HTR-8/SVneo (cell line): ENCODE measurements around the gene CCDC91.
A peak's percentile ranks its signal among the peaks of the same experiment; 100 is the strongest.

ENCODE experiments used
- DNase-seq: peaks from one replicate; pipeline ENCODE4 v3.0.0; 2011; ENCODE audit warnings: low spot score, mixed read lengths; ENCODE audit not compliant: insufficient read length
- FAIRE-seq: peaks from 2 replicates; lab custom pipeline; 2011; peaks lifted over from hg19 to GRCh38; lab: Jason Lieb, UNC

CCDC91 gene

DNA sequence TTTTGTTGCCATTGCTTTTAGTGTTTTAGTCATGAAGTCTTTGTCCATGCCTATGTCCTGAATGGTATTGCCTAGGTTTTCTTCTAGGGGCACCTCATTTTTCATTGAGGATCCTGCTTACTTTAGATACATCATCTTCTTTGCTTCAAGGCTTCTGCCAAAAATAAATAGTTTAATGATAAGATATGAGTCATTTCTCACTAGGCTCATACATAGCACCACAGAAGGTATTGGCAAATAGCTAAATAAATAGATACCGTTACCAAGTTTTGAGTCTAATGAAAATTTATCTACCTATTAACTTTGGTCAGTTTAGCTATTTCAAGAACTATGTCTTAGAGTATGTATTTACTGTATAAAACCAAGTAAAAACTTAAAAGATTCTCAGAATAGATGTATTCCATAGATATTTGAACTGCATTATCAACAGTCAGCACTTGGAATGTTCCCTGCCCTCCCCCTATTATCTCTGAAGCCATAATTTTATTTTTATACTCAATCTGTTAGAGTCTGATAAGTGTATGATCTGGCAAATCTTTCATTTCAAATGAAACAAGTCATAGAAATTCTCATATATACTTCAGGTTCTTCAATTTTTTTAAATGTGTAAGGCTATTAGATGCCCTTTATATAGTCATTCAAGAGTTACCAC lies 310.2 kb downstream of the CCDC91 start:
- DNase-seq (no peak), FAIRE-seq (no peak)

DNA sequence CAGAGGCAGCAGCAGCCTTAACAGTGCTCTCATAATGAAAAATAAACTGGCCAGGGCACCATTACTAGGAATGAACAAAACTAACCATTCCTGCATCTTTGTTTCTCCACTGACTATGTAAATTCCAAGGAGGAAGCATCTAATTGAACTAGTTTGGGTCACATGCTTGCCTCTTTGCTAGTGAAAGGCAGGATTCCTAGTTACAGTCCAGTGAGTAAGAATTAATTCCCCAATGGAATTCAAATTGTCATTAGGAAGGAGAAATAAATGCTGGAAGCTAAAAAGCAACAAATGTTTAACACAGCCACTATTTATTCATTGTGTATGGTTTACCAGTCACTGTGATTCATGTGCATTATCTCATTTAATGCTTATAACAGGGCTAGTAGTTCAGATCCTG lies 316.0 kb downstream of the CCDC91 start:
- peak; percentile 42 for FAIRE-seq
- DNase-seq = no peak

DNA sequence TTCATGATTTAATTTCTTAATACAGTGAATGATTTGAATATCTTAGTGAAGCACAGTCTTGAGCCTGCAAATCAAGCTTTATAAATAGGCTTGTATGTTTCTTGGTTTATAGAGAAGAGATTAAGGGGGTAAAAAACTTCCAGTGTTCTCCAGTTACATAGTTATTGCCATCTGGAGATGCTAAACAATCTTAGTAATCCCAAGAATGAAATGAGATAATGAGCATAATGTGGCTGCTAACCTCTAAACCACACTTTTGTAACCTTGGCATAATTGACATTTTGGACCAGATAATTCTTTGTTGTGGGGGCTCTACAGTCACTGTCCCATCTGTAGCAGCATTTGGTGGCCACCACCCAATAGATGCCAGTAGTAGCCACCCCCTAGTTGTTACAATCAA lies 316.8 kb downstream of the CCDC91 start:
- FAIRE-seq (no peak), DNase-seq (peak; percentile 5)

DNA sequence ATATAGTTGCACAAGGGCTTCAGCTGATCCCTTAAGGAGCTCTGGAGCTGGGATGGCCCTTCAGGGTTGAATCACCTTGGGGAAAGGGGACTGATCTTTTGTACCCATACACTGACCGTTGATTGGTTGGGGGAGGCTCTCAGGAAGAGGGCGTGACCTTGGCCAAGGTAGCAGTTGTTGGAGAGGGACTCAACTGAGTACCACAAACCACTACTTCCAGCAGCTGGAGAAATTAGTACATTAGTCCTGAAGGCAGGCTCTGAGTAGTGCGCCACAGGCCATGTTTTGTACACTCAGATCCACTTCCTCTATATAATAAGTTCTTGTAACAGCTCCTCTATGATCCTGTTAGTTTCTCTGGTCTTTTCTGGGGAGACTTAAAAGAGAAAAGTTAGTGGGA lies 317.6 kb downstream of the CCDC91 start:
- FAIRE-seq = no peak
- no peak for DNase-seq

DNA sequence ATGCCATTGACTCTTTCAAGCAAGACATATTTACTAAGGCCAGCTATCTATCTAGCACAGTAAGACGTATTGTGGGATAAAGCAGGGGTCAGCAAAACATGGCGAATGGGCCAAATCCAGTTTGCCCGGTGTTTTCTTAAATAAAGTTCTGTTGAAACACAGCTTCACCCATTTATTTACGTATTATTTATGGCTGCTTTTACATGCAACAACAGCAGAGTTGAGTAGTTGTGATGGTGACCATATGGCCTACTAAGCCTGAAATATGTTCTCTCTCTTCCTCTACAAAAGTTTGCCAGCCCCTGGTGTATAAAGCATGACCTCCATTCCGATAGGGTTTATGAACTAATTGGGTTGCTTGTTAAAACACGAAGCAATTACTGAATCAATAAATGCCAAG lies 322.1 kb downstream of the CCDC91 start:
- FAIRE-seq (no peak), DNase-seq (no peak)

DNA sequence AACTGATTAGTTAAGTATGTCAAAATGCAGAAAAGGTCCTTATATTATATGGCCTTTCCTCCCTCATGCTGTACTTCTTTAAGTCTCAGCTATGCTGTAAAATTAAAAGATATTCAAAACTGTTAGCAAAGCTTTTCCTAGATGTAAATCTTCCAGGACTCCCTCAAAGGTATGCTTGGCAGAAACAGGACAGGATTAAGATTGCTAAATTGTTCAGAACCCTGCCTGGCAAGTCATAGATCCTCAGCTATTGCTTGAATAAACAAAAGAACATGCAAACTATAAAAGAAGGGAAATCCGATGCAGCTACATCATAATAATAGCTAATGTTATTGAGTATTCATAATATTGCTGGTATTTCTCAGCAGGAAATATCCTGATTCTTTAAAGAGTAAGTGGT lies 322.6 kb downstream of the CCDC91 start:
- DNase-seq (no peak), FAIRE-seq (no peak)

DNA sequence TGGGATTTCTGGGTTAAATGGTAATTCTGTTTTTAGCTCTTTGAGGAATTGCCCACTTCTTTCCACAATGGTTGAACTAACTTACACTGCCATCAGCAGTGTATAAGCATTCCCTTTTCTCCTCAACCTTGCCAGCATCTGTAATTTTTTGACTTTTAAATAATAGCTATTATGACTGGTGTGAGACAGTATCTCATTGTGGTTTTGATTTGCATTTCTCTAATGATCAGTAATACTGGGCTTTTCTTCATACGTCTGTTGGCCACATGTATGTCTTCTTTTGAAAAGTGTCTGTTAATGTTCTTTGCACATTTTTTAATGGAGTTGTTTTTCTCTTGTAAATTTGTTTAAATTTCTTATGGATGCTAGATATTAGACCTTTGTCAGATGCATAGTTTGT lies 323.7 kb downstream of the CCDC91 start:
- FAIRE-seq (peak; percentile 52), DNase-seq (no peak)

DNA sequence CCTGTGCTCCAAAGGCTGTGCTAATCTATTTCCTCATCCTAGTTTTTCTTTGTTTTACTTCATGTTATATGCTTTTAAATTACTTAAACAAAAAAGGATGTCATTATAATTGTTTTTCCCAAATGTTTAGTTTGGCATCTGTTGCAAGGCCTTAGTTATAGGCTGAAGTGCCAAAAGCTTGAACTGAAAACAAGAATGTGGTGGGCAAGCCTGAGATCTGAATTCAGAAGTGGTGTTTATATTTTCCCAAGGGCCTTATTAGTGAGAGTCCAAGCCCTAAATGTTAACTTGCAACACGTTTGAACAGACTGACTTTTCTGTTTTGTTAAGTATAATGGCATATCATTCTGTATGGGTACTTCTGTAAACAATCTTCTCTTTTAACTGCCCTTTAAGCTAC lies 326.8 kb downstream of the CCDC91 start:
- no peak for DNase-seq

DNA sequence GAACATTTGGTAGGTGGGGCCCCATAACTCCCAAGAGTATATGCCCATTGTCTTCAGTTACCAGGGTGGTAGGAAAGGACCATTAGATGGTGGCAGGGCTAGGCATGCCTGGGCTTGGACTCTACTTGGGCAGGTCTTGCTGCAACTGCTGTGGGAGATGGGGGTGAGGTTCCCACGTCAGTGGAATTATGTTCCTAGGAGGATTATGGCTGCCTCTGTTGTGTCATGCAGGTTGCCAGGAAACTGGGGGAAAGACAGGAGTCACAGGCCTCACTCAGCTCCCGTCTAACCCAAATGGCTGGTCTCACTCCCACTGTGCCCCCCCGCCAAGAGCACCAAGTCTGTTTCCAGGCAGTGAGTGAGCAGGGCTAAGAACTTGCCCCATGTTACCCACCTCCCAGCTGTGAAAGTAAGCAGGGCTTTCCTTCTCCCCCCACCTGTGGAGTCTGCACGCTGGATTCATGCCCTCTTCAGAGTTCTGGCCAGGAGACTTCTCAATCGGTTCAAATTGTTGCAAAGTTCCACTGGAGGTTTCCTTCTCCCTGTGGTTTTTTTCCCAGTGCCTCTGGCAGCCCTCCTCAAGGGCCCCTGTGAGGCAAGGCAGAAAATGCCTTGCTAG lies 337.5 kb downstream of the CCDC91 start:
- no peak for DNase-seq
- FAIRE-seq = no peak

More for the DNA sequence above, 326.8 kb downstream of the CCDC91 start:
- FAIRE-seq = no peak

DNA sequence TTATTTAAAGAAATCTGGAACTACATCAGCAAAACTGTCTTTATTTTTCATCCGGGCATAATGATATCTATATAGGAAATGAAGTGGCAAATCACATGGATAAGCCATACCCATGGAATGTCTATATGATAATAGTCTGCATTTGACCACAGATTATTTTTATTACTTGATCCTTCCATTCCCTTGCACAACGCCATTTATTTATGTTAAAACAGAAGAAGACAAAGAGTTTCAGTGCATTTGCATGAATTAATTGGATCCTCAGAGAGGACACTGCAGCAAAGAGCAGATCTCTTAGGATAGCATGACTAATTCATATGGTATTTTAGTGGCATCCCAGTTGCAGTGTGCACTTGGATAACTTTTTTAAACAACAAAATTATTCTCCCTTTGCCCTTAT lies 345.0 kb downstream of the CCDC91 start:
- FAIRE-seq (no peak), DNase-seq (peak; percentile 33)

DNA sequence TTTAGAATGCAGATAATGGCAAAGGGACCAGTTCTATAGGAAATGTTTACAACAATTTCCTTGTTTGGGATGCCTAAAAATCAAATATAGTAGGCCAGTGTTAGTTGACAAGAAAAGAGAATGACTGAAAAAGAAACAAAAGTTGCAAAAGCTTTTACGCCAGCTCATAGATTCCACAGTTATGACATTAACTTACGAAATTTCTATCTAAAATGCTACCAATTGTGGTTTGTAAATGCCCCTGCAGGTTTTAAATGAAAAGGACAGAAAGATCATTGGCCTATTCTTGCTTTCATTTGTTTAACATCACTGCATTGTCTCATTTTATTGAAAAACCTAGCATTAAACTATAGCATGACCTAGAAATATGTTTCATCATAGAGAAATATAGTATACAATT lies 345.8 kb downstream of the CCDC91 start:
- FAIRE-seq (no peak), DNase-seq (no peak)

DNA sequence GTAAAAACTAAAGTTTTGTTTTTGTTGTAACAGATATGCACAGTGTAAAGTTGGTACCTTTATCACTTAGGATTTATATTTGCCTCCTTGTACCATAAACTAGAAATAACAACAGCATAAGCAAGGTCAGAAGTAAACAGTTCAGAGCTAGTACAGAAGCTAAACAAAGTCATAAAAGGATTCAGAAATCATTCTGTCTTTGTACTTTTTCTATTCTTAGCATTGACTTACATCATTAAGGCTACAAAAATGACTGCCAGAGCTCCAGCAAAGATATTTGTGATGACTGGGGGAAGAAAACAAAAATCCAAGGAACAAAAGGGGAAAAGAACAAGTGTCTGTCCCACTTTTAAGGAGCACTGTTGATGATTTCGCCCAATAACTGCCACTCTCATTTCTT lies 347.2 kb downstream of the CCDC91 start:
- FAIRE-seq (no peak), DNase-seq (no peak)

DNA sequence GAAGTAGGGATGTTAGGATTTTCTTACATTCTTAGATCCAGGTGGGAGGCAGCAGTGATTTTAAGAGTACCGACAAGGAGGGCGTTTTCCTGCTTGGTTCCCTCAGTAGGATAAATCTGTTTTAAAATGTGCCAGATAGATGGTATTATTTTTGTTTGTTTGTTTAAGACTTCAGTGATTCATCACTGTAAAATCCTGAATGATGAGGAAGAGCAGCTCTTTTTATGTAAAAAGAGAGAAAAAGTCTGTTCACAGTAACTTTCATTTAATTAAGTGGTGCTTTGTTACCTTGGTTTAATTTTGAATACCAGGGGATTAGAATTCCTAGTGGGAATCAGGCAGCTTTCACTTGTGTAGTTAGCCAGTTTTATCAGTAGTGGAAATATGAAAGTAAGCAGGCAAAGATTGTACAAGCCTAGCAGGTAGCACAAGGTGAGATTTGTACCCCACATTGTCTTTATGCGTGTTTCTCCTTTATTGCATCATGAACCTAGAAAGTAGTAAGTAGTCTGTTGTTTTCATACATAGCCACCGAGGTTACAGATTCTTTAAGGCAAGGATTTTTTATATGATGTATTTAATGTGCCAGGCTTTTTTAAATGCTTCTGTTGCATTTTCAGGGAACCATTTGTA lies 349.6 kb downstream of the CCDC91 start:
- no peak for FAIRE-seq

DNA sequence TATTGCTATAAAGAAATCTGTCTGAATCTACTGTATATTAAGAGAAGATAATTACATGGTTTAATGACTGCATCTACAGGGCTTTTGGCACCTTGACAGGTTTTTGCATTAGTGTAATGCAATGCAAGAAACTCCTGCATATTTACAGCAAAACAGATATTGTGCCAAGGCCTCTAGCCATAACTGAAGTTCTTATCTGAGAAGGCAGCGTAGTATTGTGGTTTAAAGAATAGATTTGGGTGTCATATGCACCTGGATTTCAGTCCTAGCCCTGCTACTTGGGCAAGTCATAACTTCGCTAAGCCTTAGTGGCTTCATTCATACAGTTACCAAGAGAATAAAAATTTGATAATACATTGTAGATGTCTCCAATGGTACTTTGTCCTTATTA lies 350.1 kb downstream of the CCDC91 start:
- DNase-seq = no peak
- FAIRE-seq = no peak

More for the DNA sequence above, 349.6 kb downstream of the CCDC91 start:
- no peak for DNase-seq

DNA sequence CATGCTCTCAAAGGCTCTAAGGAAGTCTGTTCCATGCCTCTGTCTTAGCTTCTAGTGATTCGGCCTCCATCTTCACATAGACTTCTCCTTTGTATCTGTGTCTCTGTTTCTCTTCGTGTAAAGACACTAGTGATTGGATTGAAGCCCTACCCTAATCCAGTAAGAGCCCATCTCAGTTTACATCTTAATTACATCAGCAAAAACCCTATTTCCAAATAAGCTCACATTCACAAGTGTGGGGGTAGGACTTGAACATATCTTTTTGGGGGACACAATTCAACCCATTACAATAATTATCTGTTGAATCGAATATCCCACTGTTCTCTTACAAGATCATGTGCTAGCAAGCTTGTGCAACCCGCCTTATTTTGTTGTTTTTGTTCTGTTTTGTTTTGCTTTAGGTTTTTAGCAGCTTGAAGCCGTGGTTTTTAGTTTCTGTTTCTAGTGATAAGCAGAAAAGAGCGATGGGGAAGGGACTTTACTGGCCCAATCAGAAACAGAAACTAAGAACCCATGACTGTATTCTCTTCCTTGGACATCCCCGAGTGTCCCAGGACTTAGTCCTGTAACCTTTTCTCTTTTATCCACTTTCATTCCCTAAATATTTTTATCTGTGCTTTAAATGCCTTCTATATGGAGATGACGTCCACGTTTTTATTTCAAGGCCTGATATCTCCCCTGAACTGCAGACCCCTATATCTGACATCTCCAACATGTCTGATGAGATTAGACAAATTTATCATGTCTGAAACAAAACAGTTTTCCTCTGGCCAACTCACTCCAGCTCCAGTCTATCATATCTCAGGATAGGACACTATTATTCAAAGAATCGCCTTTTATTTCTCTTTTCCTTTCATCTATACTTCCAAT lies 353.0 kb downstream of the CCDC91 start:
- no peak for FAIRE-seq

DNA sequence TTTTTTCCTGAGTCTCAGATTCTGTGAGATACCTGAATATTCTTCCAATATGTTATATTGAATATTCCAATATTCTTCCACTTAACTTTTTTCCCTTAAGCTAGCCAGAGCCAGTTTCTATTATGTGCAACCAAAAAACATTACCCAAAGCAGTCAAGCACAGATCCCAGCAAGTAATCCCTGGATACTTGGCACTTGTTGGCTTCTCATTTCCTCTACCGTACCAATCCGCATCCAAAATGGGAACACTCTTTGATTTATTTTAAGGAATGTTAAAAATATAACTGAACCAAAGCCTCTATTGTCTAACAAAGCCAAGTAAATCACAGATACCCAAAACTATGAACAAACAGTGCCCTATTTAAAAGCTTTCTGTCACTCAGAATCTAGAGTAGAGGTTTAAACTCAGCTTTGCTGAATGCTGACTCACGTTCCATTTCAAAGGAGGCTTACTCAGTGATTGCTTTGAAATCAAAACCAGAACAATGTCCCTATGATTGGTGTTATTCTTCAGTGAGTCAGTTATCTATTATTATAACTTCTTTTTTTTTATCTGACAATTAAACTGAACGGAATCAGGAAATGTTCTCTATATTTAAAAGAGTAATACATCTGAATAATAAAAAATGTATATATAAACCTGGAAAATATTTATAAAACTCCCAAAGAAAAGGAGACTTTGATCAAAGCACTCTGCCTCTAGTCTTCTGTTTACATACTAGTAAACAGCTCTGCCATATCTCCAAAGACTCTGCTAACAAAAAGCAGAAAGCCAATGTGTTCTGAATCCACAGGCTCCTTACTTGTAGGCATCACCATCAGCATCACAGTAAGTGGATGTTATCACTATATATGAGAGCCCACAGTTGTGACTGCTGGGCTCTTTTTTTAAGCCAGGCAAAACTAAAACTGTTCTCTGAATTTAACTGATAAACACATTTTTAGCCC lies 360.8 kb downstream of the CCDC91 start:
- DNase-seq = no peak
- FAIRE-seq = no peak

More for the DNA sequence above, 353.0 kb downstream of the CCDC91 start:
- DNase-seq = no peak

DNA sequence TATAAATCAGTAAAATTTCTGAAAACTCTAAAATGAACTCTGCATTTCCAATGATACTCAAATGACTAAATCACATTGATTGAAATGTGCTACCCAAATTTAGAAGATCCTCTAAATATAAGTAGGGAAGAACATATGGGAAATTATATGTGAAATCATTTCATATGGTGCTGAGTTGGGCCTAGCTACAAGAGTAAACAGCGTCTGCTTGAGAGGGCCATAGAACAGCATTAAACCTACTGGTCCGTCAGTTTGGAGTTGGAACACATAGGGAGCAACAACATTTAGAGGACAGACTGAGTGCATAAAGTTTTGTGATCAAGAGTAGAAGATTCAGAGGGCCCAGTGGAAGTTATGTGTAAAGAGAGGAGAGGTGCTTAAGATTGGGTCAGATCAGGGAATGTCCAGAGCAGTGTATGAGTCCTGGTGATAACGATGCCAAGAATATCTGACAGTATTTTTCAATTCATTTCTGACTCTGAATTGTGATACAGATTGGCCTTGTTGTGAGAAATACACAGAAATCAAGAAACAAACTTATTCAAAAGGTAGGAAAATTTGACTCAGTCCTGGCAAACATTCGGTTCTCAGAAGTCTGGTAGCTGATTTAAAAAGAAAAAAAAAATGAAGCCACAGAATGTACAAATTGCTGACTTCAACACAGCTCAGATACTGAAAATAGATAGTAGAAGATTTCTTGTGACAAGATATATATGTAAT lies 362.2 kb downstream of the CCDC91 start:
- DNase-seq (no peak), FAIRE-seq (no peak)

DNA sequence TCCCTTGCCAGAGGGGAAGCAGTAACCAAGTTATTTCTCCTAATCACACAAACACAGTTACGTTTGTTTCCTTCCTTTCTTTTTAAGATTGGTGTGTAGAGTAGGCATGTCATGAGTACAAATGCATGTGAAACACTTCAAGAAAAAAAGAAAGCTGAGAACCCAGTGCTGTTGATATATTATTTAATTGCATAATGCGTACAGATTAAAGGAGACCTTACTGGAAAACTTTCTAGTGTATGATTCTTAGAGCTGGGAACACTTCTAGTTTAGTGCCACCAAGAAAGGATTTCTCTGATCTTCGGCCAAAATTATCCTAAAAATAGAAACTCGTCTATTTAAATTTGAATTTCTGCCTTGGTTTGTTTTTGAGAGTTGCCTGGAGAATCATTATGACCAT lies 365.5 kb downstream of the CCDC91 start:
- DNase-seq (no peak), FAIRE-seq (no peak)

DNA sequence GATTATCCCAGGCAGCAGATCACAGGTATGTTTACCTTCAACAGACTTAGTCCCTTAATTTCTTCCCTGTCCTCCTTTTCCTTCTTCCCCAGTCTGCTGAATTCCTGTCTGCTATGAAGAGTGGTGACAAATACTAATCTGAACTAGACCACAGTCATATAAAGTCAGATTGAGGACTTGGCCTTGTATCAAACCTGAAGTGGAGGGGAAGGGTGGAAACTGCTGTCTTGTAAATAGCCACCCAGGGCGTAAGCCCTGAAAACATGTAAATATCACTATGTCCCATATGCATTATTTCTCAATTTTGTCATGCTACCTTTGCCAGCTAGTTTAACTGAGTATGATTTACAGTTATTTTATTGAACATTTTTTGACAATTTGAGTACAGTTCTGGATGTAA lies 368.0 kb downstream of the CCDC91 start:
- FAIRE-seq = no peak
- no peak for DNase-seq
